NOMO-1 (cell line): ENCODE data around the gene SULT1E1.
"Not testable (repeated sequence)": the region's sequence is repeated elsewhere in the genome, so short reads cannot be mapped to it uniquely, and the experiment has no call there.

Experiments used
- DNase-seq, 2 experiments: peaks; one replicate each; lab custom pipeline; 2025; ENCODE audit not compliant: unreplicated experiment in 2 of 2; lab: John Stamatoyannopoulos, UW

The SULT1E1 gene

DNA sequence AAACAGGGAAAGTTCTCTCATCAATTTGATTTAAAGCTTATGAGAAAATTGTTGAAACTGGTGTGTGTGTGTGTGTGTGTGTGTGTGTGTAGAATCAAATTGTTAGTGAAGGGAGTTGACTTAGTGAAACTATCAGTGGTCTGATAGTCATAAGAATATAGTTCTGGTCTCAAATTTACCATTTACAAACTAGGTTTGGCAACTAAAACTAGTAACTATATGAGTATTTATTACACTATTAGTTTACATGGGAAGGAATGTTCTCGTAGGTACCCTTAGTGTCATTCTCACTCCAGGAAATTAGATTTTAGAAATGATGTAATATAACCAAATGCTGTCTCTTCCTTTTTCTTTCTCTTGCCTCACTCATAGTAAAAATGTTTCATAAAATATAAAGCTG lies 11.9 kb downstream of the SULT1E1 start:
- no peak for DNase-seq

DNA sequence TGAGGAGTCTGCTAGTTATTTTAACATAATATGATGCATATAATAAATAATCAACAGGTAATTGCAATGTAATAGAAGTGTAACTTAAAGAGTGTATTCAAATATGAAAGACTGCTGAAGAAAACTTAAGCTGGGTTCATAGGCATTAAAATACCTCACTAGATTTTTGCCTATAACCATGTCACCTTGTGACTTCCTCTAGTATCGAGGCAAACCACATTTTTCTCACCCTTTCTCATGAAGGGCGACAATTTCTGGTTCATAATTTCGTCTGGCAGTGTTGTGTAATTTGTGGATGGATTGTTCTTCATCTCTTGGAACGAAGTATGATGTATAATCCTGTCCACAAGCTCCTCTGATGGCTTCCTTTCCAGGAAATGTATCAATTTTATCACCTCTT lies 16.0 kb downstream of the SULT1E1 start:
- DNase-seq: peak in 1 of 2 experiments; percentile 1

DNA sequence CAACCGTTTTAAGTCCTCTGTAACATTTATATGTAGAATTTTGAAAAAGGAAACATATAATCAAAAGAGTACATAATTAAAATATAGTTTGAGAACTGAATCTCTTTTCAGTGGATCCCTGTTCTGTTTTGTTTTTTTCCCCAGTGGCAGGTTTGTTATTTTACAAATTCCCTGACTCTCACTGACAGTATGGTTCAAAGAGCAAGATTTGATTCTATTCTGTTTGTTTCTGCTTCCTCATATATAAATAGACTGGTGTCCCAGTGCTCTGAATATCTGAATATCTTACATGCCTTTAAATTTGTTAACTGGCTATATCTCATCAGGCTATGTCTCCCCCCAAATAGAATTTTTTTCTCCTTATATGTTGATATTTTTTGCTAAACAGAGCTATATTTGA lies 16.6 kb downstream of the SULT1E1 start:
- no peak for DNase-seq

DNA sequence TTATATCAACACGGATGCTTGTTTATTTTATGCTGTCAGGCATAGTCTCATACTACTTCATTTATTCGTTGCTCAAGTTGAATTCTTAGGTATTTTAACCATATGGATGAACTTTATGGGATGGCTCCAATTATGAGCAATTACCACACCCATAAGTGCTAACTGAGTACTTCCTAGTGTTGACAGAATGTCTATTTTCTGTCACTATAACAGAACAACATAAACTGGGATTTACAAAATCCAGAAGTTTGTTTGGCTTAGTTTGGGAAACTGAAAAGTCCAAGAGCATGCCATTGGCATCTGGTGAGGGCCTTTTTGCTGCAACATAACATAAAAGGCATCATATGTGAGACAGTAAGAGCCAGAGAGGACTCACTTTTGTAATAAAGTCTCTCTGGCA lies 21.0 kb downstream of the SULT1E1 start:
- no peak for DNase-seq

DNA sequence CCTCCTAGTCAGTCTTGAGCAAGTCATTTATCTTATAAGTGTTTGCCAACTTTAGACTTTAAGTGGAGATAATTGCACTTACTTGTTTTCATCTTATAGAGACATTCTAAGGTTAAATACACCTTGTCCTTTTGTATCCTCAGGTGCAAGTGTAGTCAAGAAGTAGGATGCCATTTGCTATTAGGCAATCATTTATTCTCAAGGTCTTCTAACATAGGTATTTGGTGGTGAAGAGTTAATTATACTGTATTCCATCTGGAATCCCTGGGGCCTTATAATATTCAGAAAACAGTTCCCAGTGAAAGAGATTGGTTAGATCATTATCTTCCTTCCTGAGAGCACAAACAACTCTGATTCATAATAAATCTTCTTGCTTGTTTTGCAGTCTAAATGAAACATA lies 23.7 kb downstream of the SULT1E1 start:
- DNase-seq: no peak

DNA sequence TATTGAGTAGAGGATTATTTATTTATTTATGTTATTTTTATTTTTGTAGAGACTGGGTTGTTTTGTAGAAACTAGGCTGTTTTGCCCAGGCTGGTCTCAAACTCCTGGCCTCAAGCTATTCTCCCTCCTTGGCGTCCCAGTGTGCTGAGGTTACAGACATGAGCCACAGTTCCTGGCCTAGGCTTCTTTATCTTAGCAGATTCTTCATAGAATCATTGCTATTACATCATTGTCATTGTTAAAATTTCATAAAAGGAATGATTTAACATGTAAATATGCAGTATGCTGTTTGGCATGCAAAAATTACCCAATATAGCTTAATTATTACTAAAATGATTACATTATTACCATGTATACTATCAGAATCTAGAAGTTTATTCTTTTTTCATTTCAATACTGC lies 24.2 kb downstream of the SULT1E1 start:
- no peak for DNase-seq

DNA sequence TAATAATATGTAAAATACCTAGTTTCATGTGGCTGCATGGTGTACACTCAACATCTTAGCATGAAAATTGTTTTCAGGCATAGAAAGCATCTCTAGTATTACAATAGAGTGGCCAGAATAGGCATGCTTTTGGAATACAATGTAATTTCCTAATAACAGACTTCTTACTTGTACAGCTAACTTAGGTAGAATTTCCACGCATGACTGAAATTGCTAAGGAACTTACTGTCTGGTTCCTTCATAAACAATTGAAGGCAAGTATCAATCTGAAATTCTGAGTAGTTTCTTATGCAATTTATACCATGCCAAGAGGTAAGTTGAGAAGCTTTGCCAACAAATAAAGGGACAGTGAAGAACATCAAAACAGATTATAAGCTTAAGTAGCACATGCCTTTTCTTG lies 26.7 kb downstream of the SULT1E1 start:
- DNase-seq: no peak

DNA sequence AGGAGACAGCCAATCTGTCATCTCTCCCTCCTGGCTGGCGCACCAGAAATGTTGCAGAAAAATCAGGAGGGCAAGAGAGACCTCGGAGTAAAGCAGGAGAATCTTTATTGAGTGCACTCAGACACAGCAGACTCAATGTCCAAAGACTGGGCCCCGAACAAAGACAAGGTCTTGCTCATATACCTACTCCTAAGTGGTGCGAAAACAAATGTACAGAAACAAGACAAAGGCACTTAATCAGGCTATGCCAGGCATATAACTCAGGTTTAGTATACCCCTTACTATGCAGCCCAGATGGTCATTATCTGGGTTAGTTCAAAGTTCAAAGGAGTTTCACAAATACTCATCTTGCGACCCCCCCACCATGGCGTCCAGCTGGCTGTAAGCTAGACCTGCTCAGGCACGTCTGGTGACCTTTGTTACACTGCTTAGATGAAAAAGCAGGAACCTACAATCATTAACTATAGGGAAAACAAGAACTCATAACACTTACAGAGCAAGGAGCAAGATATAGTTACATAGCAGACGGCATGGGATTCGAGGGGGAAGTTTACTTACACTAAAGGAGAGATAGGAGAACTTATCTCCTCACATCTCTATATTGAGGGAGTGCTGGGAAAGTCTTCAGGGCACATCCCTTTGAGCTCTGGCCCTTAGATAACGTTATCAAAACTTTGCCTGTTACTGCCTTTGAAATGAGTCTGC lies 27.5 kb downstream of the SULT1E1 start:
- peak in 1 of 2 experiments; percentile 25 for DNase-seq

DNA sequence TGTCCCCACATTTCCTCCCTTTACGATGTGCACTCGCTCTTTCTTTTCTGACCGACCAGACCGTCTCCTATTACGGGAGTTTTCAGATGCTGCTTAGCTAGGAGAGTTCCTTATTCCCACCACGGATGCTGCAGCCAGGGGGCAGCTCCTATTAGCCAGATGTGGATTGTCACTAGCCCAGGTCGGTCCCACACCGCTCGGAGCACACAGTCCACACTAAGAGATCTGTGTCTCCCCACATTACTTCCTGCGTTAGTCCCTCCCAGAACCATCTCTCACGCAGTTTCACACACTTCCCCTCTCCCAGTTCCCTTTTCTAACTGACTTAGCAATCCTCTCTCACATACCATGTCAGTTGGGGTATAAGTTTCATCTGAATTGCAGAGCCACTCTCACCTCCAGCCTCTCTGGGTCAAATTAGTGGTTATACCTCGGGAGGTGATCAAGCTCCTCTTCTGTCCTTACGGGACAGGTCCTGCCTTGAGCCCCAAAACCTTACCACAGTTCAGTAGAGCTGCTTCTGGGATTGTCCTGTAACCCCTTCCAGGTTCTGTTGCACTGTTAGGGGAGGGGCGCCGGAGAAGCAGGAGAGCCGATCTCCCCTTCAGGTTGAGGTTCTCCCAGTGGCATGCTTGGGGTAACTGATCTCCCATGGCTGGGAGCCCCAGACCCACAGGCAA lies 28.2 kb downstream of the SULT1E1 start:
- DNase-seq: peak; percentile 83 to 97

DNA sequence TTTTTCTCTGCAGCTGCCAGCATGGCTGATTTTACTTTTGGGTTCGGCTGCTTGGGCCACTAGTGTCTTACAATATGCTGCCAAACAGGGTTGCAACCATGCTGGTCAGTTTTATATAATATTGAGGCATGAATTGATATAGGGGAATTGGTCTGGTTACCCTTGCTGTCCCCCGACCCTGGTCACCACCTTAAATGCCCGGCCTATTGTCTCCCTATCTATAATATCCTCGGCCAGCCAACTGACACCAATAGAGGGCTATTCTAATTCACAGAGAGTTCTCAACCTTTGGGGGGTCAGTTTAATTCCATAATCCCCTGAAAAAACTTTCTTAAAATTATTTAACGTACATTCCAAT lies 28.7 kb downstream of the SULT1E1 start:
- no peak for DNase-seq

DNA sequence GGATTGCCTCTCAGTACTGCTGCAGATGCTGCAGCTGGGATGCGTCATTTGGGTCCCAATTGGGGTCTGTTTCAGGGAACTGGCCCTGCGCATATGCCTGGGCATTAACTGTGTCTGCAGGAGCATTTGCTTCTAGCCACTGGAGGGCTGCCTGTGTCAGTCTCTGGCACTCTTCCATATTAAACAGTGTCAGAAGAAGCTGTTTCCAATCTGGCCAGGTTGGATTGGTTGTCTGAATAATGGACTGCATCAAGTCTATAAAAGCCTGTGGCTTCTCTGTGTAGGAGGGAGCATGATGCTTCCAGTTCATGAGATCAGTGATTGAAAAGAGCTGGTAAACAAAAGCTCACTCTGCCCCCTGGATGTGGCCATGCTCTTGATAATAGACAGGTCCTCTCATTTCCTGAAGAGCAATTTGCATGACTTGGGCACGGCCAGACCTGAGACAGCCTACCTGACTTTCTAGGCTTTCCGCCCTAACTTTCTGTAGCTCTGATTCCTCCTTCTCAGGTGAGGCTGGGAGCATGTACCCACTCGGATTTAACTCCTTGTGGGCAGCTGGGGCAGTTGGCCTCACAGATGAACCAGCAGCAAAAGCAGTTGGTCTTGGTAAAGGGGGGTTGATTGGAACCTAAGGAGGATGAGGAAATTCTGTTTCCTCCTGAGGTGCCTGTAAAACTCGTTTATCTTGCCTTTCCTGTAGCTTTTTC lies 29.2 kb downstream of the SULT1E1 start:
- peak; percentile 45 to 70 for DNase-seq

DNA sequence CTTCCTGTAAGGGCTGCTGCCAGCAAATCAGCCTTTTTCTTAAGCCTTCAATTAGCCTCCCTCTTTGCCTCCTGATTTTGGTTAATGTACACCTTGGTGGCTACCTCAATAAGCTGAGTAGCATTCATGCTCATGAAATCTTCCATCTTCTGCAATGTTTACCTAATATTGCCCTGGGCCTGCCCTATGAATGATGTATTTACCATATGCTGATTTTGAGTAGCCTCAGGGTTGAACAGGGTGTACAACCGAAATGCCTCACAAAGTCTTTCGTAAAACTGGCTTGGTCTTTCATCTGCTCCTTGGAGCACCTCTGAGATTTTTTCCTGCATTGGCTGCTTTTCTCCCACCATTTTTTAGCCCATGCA lies 29.8 kb downstream of the SULT1E1 start:
- DNase-seq: no peak

DNA sequence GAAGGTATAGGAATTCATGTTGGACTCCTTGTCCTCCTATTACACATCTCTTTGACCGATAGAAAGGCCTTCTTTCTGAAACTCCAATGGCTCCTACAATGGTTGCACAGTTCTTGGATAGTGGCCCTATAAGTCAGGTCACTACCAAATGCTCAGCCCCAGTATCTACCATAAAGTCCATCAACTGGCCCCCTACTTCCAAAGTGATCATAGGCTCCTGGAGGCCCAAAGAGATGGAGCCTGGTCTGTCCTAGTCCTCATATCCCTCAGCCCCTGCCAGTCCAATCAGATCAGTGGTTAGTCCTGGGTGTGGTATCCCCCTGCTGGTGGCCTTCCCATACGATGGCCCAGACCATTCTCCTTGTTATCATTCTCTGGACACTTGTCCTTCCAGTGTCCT lies 30.3 kb downstream of the SULT1E1 start:
- DNase-seq: no peak

DNA sequence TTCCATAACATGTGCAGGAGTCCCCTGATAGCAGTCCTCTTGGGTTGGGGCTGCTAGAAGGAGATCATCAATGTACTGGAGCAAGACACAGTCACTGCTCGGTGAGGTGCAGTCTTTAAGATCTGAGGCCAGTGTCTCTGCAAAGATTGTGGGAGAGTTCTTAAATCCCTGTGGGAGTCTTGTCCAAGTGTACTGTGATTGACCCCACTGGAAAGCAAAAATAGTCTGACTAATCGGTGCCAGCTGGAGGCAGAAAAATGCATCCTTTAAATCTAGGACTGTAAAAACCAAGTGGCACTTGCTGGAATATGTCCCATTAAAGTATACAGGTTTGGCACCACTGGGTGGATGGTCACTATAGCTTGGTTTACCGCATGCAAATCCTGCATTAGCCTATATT lies 31.1 kb downstream of the SULT1E1 start:
- no peak for DNase-seq

DNA sequence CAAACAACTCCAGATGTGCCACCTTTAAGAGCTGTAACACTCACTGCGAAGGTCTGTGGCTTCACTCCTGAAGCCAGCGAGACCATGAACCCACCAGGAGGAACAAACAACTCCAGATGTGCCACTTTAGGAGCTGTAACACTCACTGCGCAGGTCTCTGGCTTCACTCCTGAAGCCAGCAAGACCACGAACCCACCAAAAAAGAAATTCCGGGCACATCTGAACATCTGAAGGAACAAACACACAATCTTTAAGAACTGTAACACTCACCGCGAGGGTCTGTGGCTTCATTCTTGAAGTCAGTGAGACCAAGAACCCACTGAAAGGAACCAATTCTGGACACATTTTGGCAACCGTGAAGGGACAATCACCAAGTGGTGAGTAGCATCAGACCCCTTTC lies 34.9 kb downstream of the SULT1E1 start:
- DNase-seq: not testable (repeated sequence)

DNA sequence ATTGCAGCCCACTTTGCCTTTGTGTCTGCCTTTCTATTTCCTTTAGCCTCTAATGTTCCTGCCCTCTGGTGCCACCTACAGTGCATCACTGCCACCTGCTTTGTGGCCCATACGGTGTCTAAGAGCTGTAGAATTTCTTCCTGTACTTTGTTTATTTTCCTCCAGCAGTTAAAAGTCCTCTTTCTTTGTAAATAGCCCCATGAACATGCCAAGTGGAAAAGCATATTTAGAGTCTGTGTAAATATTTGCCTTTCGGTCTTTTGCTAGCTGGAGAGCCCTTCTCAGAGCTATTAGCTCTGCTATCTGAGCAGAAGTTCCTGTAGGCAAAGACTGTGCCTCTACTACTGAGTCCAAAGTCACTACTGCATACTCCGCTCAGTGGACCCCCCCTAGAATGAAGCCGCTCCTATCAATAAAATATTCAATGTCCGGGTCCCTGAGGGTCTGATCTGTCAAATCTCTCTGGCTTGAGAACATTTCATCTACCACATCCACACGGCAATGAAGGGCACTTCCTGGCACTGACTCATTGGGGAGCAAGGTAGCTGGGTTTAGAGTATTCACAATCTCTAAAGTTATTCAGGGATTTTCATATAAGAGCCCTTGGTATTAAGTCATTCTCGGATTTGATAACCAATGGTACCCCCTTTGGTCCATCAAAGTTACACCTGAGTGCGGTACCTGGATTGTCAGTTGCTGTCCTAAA lies 36.3 kb downstream of the SULT1E1 start:
- DNase-seq: peak; percentile 56 to 61

DNA sequence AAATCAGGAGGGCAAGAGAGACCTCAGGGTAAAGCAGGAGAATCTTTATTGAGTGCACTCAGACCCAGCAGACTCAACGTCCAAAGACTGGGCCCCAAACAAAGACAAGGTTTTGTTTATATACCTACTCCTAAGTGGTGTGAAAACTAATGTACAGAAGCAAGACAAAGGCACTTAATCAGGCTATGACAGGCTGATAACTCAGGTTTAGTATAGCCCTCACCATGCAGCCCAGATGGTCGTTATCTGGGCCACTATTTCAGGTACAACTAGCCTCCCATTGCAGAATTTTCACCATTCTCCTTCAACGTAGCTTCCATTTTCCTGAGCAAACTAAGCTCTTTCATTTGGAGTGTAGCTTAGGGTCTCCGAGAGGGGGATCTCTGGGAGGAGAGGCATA lies 36.9 kb downstream of the SULT1E1 start:
- DNase-seq: no peak

DNA sequence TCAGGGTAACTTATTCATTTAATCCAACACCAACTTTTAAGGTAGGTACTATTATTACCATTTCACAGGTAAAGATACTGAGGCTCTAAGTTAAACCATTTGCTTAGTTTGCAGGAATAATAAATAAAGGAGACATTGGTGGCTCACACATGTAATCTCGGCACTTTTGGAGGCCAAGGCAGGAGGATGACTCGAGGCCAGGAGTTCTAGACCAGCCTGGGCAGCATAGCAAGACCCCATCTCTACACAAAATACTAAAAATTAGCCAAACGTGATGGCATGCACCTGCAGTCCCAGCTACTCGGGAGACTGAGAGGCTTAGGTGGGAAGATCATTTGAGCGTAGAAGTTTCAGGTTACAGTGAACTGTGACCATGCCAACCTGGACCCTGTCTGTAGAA lies 37.7 kb downstream of the SULT1E1 start:
- no peak for DNase-seq

DNA sequence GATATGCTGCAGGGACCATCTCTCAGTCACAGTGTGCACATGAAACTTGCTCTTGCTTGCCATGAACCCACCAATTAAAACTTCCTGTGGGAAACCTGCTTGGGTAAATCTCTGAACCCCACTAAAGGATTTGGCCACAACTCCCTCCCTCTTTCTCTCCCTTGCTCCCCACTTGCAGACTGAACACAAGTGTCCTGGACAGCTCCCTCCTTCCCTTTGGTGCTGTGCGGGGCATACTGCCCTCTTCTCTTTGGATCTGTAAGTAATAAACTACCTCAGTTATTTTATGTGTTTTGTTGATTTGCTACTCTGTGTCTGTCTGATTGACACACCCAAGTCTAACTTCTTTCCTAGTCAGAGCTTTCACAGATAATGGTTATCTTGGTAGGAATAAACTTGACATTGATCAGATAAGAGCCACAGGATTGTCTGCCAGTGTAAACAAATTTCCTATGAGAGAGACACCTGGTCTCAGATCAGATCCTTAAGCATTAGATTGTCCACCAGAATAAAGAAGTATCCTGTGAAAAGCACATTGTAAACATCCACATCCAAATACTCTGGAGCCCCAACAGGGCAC lies 41.8 kb downstream of the SULT1E1 start:
- no peak for DNase-seq

DNA sequence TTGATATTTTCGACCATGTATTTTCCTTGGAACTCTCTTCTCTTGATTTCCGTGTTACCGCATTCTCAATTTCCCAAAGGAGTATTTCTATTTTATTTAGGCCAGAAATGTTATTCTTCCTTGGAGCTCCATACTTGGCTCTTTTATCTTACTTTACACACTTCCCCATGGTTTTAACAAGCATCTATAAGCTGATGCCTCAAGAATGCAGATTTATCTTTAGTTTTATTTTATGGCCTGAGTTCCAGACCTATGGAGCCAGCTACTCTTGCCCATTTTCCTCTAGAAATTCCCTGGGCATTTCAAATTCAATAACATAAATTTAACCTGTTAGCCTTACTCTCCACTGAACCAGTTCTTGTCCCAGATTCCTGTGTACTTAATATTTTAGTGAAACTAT lies 43.7 kb downstream of the SULT1E1 start:
- DNase-seq: no peak

DNA sequence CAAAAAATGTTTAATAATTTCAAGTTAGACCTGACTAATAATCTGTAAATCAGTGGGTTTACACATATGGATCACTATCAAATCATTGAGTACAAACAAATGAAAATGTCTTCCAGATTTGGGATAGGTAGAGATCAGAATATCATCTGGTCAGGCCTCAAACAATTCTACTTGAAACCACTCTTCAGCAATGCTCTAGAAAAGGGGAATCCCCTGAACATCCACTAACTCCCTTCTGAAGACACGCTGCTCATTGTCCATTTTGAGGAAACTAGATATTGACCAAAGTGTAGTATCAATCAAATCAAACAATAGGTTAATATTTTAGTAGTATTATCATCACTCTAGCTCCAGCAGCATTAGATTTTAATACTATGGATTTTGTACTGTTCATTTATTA lies 46.3 kb downstream of the SULT1E1 start:
- no peak for DNase-seq
